Stimulated activated CD8-positive, alpha-beta memory T cell treated with anti-CD3 and anti-CD28 coated beads, Interleukin-7, amount 100 ng/mL, for 48 hours (primary cell): Measurements from ENCODE around the gene EDA.

Experiments used
- DNase-seq, 2 donors: peaks; one replicate each; pipeline ENCODE4 v3.0.0-alpha.2; 2020; ENCODE audit warnings: low read depth in 1 of 2; ENCODE audit errors: extremely low read depth in 1 of 2

EDA gene

GRCh38 chrX:70054391-70054790 is 438.5 kb downstream of the EDA start:
- no peak for DNase-seq

- no peak for DNase-seq
These were observed 446.2 kb downstream of the EDA start, which contains the start of gene OTUD6A for GRCh38 chrX:70062076-70062475. OTUD6A (plus strand) TSS chrX:70062457; CDS start chrX:70062525, 68 bp downstream.

GRCh38 chrX:70062961-70063550 is 447.1 kb downstream of the EDA start:
- DNase-seq, result no peak

GRCh38 chrX:70066646-70067045 is 450.7 kb downstream of the EDA start:
- no peak for DNase-seq

GRCh38 chrX:70079297-70079696 is 463.4 kb downstream of the EDA start:
- DNase-seq, result no peak

GRCh38 chrX:70079870-70080269 is 464.0 kb downstream of the EDA start:
- DNase-seq, result no peak

- DNase-seq, result no peak
These were observed 466.8 kb downstream of the EDA start for GRCh38 chrX:70082723-70083122.

- DNase-seq, result no peak
These were observed 468.8 kb downstream of the EDA start for GRCh38 chrX:70084592-70085240.

- no peak for DNase-seq
These were observed 472.1 kb downstream of the EDA start for GRCh38 chrX:70087857-70088630.

- no peak for DNase-seq
These were observed 472.8 kb downstream of the EDA start for GRCh38 chrX:70088751-70089150.
